Neuronal stem cell (in vitro differentiated cells): Measurements from ENCODE around the gene SIK3.

Experiments used
- DNase-seq: peaks from one replicate; pipeline ENCODE4 v3.0.0-alpha.2; 2013; ENCODE audit warnings: low spot score
- H2AFZ ChIP-seq: one replicate; pipeline ENCODE4 v1.6.1; 2013; ENCODE audit warnings: mild to moderate bottlenecking, low read length, inconsistent platforms
- H2AK5ac ChIP-seq: 2 replicates; pipeline ENCODE4 v1.6.1; 2013; ENCODE audit warnings: low read depth, mild to moderate bottlenecking, inconsistent platforms, low read length, moderate library complexity, mixed read lengths
- H2BK120ac ChIP-seq: 2 replicates; pipeline ENCODE4 v1.6.1; 2013; ENCODE audit warnings: low read depth, mild to moderate bottlenecking, inconsistent platforms, low read length, moderate library complexity, mixed read lengths
- H2BK12ac ChIP-seq: one replicate; pipeline ENCODE4 v1.6.1; 2013; ENCODE audit warnings: low read length, inconsistent platforms
- H2BK15ac ChIP-seq: 2 replicates; pipeline ENCODE4 v1.6.1; 2013; ENCODE audit warnings: mild to moderate bottlenecking, low read length, inconsistent platforms, mixed read lengths
- H2BK5ac ChIP-seq: one replicate; pipeline ENCODE4 v1.6.1; 2013; ENCODE audit warnings: inconsistent platforms, mild to moderate bottlenecking, low read length, moderate library complexity
- H3K14ac ChIP-seq: one replicate; pipeline ENCODE4 v1.6.1; 2013; ENCODE audit warnings: low read length, inconsistent platforms
- H3K18ac ChIP-seq: 2 replicates; pipeline ENCODE4 v1.6.1; 2013; ENCODE audit warnings: low read length, inconsistent platforms
- H3K23ac ChIP-seq: 2 replicates; pipeline ENCODE4 v1.6.1; 2013; ENCODE audit warnings: low read depth, mild to moderate bottlenecking, mixed read lengths, low read length, inconsistent platforms; ENCODE audit not compliant: poor library complexity
- H3K27ac ChIP-seq: replicated peaks from 3 replicates; pipeline ENCODE4 v1.5.1; 2013; ENCODE audit warnings: low read length, inconsistent platforms
- H3K27me3 ChIP-seq, 3 experiments: 2 replicates each; pipeline ENCODE4 v1.6.1; 2013; ENCODE audit warnings: low read length in 3 of 3, mild to moderate bottlenecking in 2 of 3, inconsistent platforms in 1 of 3, low read depth in 1 of 3, mixed read lengths in 1 of 3, moderate library complexity in 1 of 3; ENCODE audit not compliant: control insufficient read depth in 3 of 3, insufficient read depth in 3 of 3
- H3K36me3 ChIP-seq, 2 donors: replicated peaks in 1 of 2; 2 replicates each; pipeline ENCODE4 v1.6.1; 2013; ENCODE audit warnings: low read length in 2 of 2; ENCODE audit not compliant: control insufficient read depth in 2 of 2, insufficient read depth in 2 of 2
- H3K4ac ChIP-seq: 2 replicates; pipeline ENCODE4 v1.6.1; 2013; ENCODE audit warnings: inconsistent platforms, mild to moderate bottlenecking, low read length, moderate library complexity
- H3K4me1 ChIP-seq, 2 donors: 1 replicate in 1 of 2; 2 replicates in 1 of 2; pipeline ENCODE4 v1.6.1; 2013; ENCODE audit warnings: low read length in 2 of 2, low read depth in 1 of 2; ENCODE audit not compliant: control insufficient read depth in 2 of 2, insufficient read depth in 1 of 2
- H3K4me2 ChIP-seq: one replicate; pipeline ENCODE4 v1.6.1; 2013; ENCODE audit warnings: mild to moderate bottlenecking, low read length, inconsistent platforms; ENCODE audit not compliant: insufficient read depth, poor library complexity, severe bottlenecking
- H3K4me3 ChIP-seq, 2 donors: 2 replicates each; pipeline ENCODE4 v1.5.1; 2013; ENCODE audit warnings: low read length in 2 of 2, mild to moderate bottlenecking in 2 of 2, inconsistent platforms in 1 of 2, moderate library complexity in 1 of 2
- H3K79me1 ChIP-seq: one replicate; pipeline ENCODE4 v1.6.1; 2013; ENCODE audit warnings: low read depth, mild to moderate bottlenecking, inconsistent platforms, low read length, moderate library complexity
- H3K9ac ChIP-seq: one replicate; pipeline ENCODE4 v1.6.1; 2013; ENCODE audit warnings: mild to moderate bottlenecking, low read depth, low read length, inconsistent platforms; ENCODE audit not compliant: poor library complexity
- H3K9me3 ChIP-seq, 2 donors: replicated peaks in 1 of 2; 2 replicates each; pipeline versions ENCODE3 to v1.6.1; 2013; ENCODE audit warnings: low read length in 2 of 2, mild to moderate bottlenecking in 2 of 2, inconsistent platforms in 1 of 2, low read depth in 1 of 2, mixed read lengths in 1 of 2, moderate library complexity in 1 of 2; ENCODE audit not compliant: control insufficient read depth in 2 of 2, insufficient read depth in 1 of 2
- H4K8ac ChIP-seq: one replicate; pipeline ENCODE4 v1.6.1; 2013; ENCODE audit warnings: low read depth, mild to moderate bottlenecking, inconsistent platforms, low read length, moderate library complexity
- H4K91ac ChIP-seq: one replicate; pipeline ENCODE4 v1.6.1; 2013; ENCODE audit warnings: low read length, low read depth, mild to moderate bottlenecking, inconsistent platforms; ENCODE audit not compliant: poor library complexity
- WGBS, 2 donors: extraction: QIAGEN DNeasy Blood & Tissue Kit; methylation state at CpG; one replicate each; pipeline ENCODE4 v1.1.7; 2013; ENCODE audit warnings: missing lambda C conversion rate in 2 of 2, mixed read lengths in 1 of 2; ENCODE audit not compliant: insufficient read length in 2 of 2, insufficient replicate concordance in 1 of 2; ENCODE audit errors: extremely low coverage in 2 of 2; 5-methylcytosine and 5-hydroxymethylcytosine counted together

The SIK3 gene

DNA sequence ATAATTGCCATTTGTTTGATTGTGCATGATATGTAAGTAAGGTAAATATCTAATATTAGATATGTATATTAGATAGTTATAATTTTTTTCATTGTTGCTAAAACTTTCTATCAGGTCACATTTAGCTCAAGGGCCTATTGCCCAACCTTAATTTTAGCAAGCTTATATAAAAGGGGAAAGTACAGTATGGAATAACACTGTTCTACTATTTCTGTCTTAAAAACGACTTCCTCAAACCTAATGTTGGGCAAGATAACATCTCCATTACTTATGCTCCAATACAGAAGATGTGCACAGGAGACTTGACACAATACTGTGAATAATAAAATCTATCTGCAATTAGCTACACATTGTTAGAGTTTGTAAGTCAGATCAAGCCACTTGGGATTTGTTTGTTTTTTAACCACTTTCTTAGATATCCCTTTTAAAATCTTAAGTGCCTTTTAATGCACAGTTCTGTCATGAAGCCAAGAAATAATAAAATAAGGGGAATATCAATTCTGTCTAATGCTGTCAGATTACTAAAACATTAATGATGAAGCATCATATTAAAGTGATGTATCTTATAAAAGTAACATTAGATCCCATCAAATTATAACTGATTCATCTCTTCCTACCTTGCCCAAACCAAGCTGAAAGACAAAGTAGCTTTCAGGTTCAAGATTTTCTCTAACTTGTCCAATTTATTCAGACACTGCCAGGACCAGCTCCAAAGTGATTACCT, 98.1 kb downstream of the SIK3 start:
- Histone ChIP-seq H3K27ac (no peak overlapping the region), H3K14ac (no peak overlapping the region), H2AFZ (no peak overlapping the region), H2AK5ac (no peak overlapping the region), H4K91ac (no peak overlapping the region), H3K79me1 (no peaks in the 10 kb centered on the region), H3K4me2 (no peak overlapping the region), H3K27me3 (no peaks in the 10 kb centered on the region), H3K4me3 (no peak overlapping the region), H2BK5ac (no peak overlapping the region), H3K9me3 (no peaks in the 10 kb centered on the region), H4K8ac (no peak overlapping the region), H2BK12ac (no peak overlapping the region), H3K4me1 (peaks cover 0 to 5% of the 10 kb centered on the region in 2 donors), H3K4ac (no peak overlapping the region), H3K18ac (no peak overlapping the region), H3K23ac (no peak overlapping the region), H3K36me3 (no peaks in the 10 kb centered on the region), H2BK15ac (no peak overlapping the region), H2BK120ac (no peak overlapping the region), H3K9ac (no peak overlapping the region)
- DNase-seq: no peak
- no CpG with 5 or more reads among the region's 1 CpG for WGBS, 2 donors

DNA sequence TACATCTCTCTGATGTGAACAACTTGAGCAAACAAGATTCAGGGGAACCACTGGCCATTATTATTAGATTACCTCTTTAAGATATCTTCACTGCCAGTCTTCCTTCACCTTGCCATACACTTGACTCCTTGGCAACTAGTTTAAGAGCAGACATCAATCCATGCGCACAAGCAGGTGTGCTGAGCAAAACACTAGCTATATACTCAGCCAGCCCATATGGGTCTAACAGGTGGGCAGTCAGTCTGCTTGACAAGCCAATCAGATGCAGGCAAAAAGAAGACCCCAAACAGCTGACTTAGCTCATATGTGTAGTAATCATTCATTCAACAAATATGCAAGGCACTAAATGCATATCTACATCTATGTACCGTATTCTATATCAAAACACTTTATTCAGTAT, 101.2 kb downstream of the SIK3 start:
- Histone ChIP-seq H2BK5ac (no peak overlapping the region), H2AK5ac (no peak overlapping the region), H3K79me1 (no peaks in the 10 kb centered on the region), H3K4me2 (no peak overlapping the region), H4K91ac (no peak overlapping the region), H3K9me3 (no peaks in the 10 kb centered on the region), H3K14ac (no peak overlapping the region), H2AFZ (no peak overlapping the region), H3K27ac (no peak overlapping the region), H3K4ac (no peak overlapping the region), H3K4me1 (peaks cover 6 to 12% of the 10 kb centered on the region in 2 donors), H3K9ac (no peak overlapping the region), H3K23ac (no peak overlapping the region), H3K27me3 (no peaks in the 10 kb centered on the region), H2BK12ac (no peak overlapping the region), H3K4me3 (no peak overlapping the region), H3K18ac (no peak overlapping the region), H2BK15ac (no peak overlapping the region), H2BK120ac (no peak overlapping the region), H4K8ac (no peak overlapping the region), H3K36me3 (no peaks in the 10 kb centered on the region)
- DNase-seq: no peak
- WGBS, 2 donors: no CpG with 5 or more reads among the region's 2 CpGs

DNA sequence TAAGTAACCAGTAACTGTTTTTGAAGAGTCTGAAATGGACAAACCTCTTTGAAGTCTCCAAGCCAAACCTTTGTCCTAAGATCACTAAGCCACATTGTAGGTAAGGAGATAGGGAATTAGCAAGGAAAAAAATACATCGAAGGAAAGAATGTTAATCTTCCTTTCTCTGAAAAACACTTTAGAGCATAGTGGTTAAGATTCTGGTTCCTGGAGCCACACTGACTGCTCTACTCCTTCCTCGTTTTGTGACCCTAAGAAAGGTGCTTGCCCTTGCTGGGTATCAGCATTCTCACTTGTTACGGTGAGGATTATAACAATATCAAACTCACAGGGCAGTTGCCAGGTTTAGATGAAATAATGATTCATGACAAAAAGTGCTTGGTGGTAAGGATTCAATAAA, 104.0 kb downstream of the SIK3 start:
- Histone ChIP-seq H2BK12ac (no peak overlapping the region), H3K23ac (no peak overlapping the region), H2BK120ac (no peak overlapping the region), H3K4ac (no peak overlapping the region), H3K4me2 (peak overlapping the region; percentile 20), H2BK15ac (no peak overlapping the region), H3K4me3 (no peak overlapping the region), H3K27ac (peak overlapping the region; percentile 75), H2AFZ (no peak overlapping the region), H2BK5ac (no peak overlapping the region), H3K27me3 (no peaks in the 10 kb centered on the region), H3K14ac (no peak overlapping the region), H4K8ac (no peak overlapping the region), H3K4me1 (peaks cover 14% of the 10 kb centered on the region in 2 donors), H2AK5ac (no peak overlapping the region), H4K91ac (no peak overlapping the region), H3K36me3 (no peaks in the 10 kb centered on the region), H3K9ac (no peak overlapping the region), H3K18ac (no peak overlapping the region), H3K79me1 (no peaks in the 10 kb centered on the region), H3K9me3 (no peaks in the 10 kb centered on the region)
- DNase-seq: no peak
- WGBS, 2 donors: no CpG with 5 or more reads among the region's 3 CpGs

DNA sequence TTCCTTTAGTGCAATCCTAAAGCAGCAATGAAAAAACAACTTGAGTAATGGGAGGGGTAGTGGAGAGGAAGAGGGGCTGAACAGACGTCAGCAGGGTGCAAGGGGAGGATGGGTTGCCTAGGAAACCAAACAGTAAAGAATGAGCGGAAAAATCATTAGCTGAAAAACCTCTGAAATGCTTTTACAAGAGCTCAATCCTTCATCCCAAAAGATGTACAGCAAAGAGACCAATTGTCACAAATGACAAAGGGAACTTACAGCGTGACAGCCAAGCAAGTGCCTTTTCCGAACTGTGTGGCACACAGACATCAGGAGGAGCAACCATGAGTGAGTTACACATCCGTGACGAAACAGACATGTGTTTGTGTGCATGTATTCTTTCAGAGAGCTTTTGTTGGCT, 104.6 kb downstream of the SIK3 start:
- H3K27ac ChIP-seq: peak overlapping the region; percentile 79
- H3K4me3 ChIP-seq: no peak overlapping the region
- H3K23ac ChIP-seq: no peak overlapping the region
- DNase-seq: peak; percentile 52
- H3K36me3 ChIP-seq: no peaks in the 10 kb centered on the region
- H3K18ac ChIP-seq: no peak overlapping the region
- no peak overlapping the region for H2AK5ac ChIP-seq
- peak overlapping the region; percentile 61 for H3K4me2 ChIP-seq
- H3K27me3 ChIP-seq: no peaks in the 10 kb centered on the region
- no peaks in the 10 kb centered on the region for H3K9me3 ChIP-seq
- no peak overlapping the region for H2BK12ac ChIP-seq
- no CpG with 5 or more reads among the region's 6 CpGs for WGBS, 2 donors
- no peak overlapping the region for H3K14ac ChIP-seq
- no peak overlapping the region for H4K91ac ChIP-seq
- H3K4me1 ChIP-seq: peaks cover 14 to 19% of the 10 kb centered on the region in 2 donors
- no peak overlapping the region for H4K8ac ChIP-seq
- H3K79me1 ChIP-seq: no peaks in the 10 kb centered on the region
- H2BK15ac ChIP-seq: no peak overlapping the region
- H2BK120ac ChIP-seq: no peak overlapping the region
- no peak overlapping the region for H2AFZ ChIP-seq
- no peak overlapping the region for H2BK5ac ChIP-seq
- no peak overlapping the region for H3K4ac ChIP-seq
- H3K9ac ChIP-seq: no peak overlapping the region
